ENCODE measurements around the gene ATP1B2. TPM values are rescaled to one million over a fixed set of nuclear protein-coding genes. Genes with fewer than 3 reads are reported as not detected.

ATP1B2 gene
- total RNA-seq, 1 experiment from 2014 or later = 29.1 TPM

- no peak for TF ChIP-seq EMX1 (CRISPR knock-in tag; IDR thresholded peaks at IDR 0.05)
- 0 out of 2 replicates have a peak, but pooled peaks have one; percentile 61 for TF ChIP-seq ETV6 (CRISPR knock-in tag; IDR thresholded peaks at IDR 0.05)
- no peak for TF ChIP-seq ZBTB43 (CRISPR knock-in tag; IDR thresholded peaks at IDR 0.05)
- no peak for TF ChIP-seq E2F1 (CRISPR knock-in tag; IDR thresholded peaks at IDR 0.05)
- no peak for TF ChIP-seq MLX (CRISPR knock-in tag; IDR thresholded peaks at IDR 0.05)
- no peak for TF ChIP-seq ZNF425 (CRISPR knock-in tag; conservative IDR thresholded peaks at IDR 0.05)
- TF ChIP-seq GRHL2 (CRISPR knock-in tag; IDR thresholded peaks at IDR 0.05; ENCODE audit: insufficient replicate concordance, severe bottlenecking) = no peak
- no peak for TF ChIP-seq ATF2 (CRISPR knock-in tag; IDR thresholded peaks at IDR 0.05; ENCODE audit: borderline replicate concordance, low read depth)
- no peak for TF ChIP-seq IRF2 (CRISPR knock-in tag; IDR thresholded peaks at IDR 0.05; ENCODE audit: borderline replicate concordance, low read depth)
- peak; percentile 40; the same call in 1 of the 2 replicates for TF ChIP-seq PRDM15 (CRISPR knock-in tag; IDR thresholded peaks at IDR 0.05)
- TF ChIP-seq ZNF121 (CRISPR knock-in tag; IDR thresholded peaks at IDR 0.05) = 0 out of 2 replicates have a peak, but pooled peaks have one; percentile 12
- peak; percentile 43; the same call in 1 of the 2 replicates for TF ChIP-seq GABPB1 (CRISPR knock-in tag; IDR thresholded peaks at IDR 0.05)
- TF ChIP-seq ESRRA (CRISPR knock-in tag; IDR thresholded peaks at IDR 0.05; ENCODE audit: borderline replicate concordance) = no peak
- TF ChIP-seq MXD4 (CRISPR knock-in tag; IDR thresholded peaks at IDR 0.05; ENCODE audit: borderline replicate concordance) = no peak
Measured at GRCh38 chr17:7687908-7688807, 37.4 kb downstream of the ATP1B2 start, which contains the start of gene WRAP53 (continued).

Measured in WTC11 (cell line).